ENCODE results near the gene GIMAP8. TPM values are rescaled to one million over a fixed set of nuclear protein-coding genes. Genes with fewer than 3 reads are reported as not detected.

GIMAP8 gene
- total RNA-seq, 1 donor from 2014 or later = not detected

DNA sequence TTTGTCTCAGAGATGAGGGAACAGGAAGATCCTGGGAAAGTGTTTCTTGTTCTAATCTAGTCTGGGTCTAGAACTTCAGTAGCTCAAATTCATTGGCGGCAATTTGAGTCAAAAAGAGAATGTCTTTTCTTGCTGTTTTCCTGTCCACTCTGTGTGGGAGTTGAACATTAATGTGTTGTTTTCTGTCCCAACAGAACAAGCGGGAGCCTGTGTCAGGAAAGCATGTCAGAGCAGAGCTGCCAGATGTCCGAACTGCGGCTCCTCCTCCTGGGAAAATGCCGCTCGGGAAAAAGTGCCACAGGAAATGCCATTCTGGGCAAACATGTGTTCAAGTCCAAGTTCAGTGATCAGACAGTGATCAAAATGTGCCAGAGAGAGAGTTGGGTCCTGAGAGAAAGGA lies 16.0 kb downstream of the GIMAP8 start:
- TF ChIP-seq, protein P1, sequence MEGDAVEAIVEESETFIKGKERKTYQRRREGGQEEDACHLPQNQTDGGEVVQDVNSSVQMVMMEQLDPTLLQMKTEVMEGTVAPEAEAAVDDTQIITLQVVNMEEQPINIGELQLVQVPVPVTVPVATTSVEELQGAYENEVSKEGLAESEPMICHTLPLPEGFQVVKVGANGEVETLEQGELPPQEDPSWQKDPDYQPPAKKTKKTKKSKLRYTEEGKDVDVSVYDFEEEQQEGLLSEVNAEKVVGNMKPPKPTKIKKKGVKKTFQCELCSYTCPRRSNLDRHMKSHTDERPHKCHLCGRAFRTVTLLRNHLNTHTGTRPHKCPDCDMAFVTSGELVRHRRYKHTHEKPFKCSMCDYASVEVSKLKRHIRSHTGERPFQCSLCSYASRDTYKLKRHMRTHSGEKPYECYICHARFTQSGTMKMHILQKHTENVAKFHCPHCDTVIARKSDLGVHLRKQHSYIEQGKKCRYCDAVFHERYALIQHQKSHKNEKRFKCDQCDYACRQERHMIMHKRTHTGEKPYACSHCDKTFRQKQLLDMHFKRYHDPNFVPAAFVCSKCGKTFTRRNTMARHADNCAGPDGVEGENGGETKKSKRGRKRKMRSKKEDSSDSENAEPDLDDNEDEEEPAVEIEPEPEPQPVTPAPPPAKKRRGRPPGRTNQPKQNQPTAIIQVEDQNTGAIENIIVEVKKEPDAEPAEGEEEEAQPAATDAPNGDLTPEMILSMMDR (conservative IDR thresholded peaks at IDR 0.05; ENCODE audit: low read depth, low read length) = no peak
- no peak for DNase-seq (ENCODE audit: low read depth)
- H3K4me3 ChIP-seq (ENCODE audit: low read depth, low read length) = no peak overlapping the region

DNA sequence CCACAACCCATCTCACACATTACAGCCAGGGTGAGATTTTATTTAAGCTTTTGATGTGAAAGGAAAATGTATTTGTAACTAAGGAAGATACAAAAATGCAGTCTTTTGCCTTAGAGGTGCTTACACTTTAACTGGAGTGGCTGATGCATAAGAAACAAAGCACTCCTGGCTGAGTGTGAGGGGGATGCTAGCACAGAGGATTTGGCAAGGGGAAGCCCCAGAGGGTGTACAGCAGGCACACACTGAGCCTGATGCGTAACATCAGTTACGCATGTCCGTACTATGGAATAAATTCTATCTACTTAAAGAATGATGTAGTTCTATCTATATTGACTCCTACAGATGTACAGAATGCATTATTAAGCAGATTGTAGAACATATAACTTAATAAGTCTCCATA lies 17.8 kb downstream of the GIMAP8 start:
- DNase-seq (ENCODE audit: low read depth) = no peak
- TF ChIP-seq, protein P1 (conservative IDR thresholded peaks at IDR 0.05; ENCODE audit: low read depth, low read length) = no peak
- no peak overlapping the region for H3K4me3 ChIP-seq (ENCODE audit: low read depth, low read length)

DNA sequence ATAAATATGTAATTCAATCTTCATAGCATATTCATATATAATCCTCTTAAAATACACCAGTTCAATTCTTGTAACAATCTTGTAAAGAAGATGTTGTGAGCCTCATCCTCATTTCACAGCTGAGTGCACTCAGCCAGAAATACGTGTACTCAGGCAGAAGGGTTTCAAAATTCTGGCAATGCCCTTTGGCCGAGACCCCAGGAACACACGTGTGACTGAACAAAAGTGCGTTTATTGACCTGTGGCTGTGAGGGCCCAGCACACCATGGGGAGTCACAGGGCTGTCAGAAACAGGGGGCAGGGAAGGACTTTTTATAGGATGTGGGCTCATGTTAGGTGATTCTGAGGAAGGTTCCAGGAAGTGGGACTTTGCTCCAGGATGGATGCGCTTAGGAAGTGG lies 21.5 kb downstream of the GIMAP8 start:
- DNase-seq (ENCODE audit: low read depth) = no peak

DNA sequence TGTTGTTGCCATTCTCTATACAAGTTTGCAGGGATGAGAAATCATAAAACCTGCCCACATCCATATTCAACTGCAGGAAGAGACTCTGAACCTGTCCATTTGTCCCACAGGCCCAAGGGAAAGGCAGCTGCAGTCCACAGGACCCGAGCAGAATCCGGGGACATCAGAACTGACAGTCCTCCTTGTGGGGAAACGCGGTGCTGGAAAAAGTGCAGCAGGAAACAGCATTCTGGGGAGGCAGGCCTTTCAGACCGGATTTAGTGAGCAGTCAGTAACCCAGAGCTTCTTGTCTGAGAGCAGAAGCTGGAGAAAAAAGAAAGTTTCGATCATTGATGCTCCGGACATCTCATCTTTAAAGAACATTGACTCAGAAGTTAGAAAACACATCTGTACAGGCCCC lies 23.5 kb downstream of the GIMAP8 start:
- DNase-seq (ENCODE audit: low read depth) = no peak
- no peak overlapping the region for H3K4me3 ChIP-seq (ENCODE audit: low read depth, low read length)
- TF ChIP-seq, protein P1 (conservative IDR thresholded peaks at IDR 0.05; ENCODE audit: low read depth, low read length) = no peak

More for the DNA sequence above, 21.5 kb downstream of the GIMAP8 start:
- H3K4me3 ChIP-seq (ENCODE audit: low read depth, low read length) = no peak overlapping the region
- TF ChIP-seq, protein P1 (conservative IDR thresholded peaks at IDR 0.05; ENCODE audit: low read depth, low read length) = no peak

DNA sequence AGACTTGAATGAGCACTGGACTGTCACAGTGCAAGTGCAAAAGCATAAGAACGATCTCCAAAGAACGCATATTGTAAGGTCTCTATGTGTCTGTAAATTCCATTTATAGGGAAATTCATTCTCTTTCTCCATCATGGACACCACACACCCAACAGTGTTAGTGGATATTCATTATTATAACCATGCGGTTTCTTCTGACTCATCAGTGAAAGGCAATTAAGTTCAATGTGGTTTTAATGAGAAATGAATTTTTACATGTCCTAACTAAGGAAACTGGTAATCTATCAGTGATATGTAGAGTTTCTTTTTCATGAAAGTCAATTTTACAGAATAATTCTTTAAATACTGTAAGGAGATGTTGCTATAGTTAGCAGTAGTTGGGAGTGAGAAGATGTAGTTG lies 25.9 kb downstream of the GIMAP8 start:
- DNase-seq (ENCODE audit: low read depth) = no peak
- TF ChIP-seq, protein P1 (conservative IDR thresholded peaks at IDR 0.05; ENCODE audit: low read depth, low read length) = no peak
- H3K4me3 ChIP-seq (ENCODE audit: low read depth, low read length) = no peak overlapping the region

DNA sequence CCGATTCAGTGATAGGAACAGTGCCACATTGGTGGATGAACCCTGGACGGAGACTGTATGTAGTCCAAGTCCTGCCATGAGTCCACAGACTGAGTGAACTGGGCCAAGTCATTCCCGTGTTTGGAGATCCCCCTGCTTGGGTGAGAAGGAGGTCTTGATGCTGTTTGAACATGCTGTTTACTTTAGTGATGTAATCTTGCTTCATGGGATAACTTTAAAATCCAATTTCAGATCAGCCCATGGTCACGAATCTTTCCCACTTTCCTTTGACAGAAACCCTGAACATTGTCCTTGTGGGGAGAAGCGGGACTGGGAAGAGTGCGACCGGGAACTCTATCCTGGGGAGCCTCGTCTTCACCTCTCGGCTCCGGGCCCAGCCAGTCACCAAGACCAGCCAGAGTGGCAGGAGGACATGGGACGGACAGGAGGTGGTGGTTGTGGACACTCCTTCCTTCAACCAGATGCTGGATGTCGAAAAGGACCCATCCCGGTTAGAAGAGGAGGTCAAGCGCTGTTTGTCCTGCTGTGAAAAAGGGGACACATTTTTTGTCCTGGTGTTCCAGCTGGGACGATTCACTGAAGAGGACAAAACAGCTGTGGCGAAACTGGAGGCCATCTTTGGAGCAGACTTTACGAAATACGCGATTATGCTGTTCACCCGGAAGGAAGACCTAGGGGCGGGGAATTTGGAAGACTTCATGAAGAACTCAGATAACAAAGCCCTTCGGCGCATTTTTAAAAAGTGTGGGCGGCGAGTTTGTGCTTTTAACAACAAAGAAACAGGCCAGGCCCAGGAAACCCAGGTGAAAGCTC lies 26.6 kb downstream of the GIMAP8 start:
- TF ChIP-seq, protein P1 (conservative IDR thresholded peaks at IDR 0.05; ENCODE audit: low read depth, low read length) = no peak
- DNase-seq (ENCODE audit: low read depth) = no peak
- H3K4me3 ChIP-seq (ENCODE audit: low read depth, low read length) = no peak overlapping the region
